ENCODE results near the gene STAP2.

Gene STAP2

GRCh38 chr19:4370418-4371041 is 31.9 kb upstream of the STAP2 start:
- in situ Hi-C loops (cut with MboI; ENCODE audit: low sequenced_read_pairs), result no loop called here

- in situ Hi-C loops (cut with MboI; ENCODE audit: low sequenced_read_pairs), result no loop called here
Measured at GRCh38 chr19:4369888-4370260, 31.2 kb upstream of the STAP2 start.

GRCh38 chr19:4369109-4369887 is 30.7 kb upstream of the STAP2 start:
- in situ Hi-C loops (cut with MboI; ENCODE audit: low sequenced_read_pairs), result no loop called here

DNA sequence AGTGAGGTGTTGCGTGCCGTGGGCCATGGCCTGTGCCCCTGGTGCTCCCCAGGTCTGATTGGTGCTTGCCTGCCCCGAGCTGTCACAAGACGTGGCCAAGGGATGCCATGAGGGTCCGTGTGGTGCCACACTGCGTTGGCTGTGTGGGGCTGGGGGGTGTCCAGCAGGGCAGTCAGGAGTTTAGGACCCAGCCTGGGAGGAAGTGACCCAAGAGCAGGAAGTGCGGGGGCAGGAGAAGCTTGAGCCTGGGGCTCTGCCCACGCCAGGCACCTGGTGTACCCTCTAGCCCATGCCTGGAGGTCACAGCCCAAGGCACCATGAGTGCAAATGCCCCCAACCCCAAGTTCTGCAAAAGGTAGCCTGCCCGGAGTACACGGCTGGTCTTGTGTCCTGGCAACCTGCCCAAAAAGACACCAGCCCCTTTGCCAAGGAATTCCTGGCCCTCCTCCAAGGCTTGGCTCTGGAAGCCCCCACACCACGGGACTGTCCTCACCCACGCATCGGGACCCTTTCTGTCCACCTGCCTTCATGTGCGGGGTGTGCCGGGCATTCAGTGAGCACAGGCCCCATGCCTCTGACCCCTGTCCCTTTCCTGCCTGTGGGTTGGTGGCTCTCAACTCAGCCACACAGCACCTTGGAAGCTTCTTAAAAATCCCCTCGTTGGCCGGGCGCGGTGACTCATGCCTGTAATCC is 29.6 kb upstream of the STAP2 start:
- in situ Hi-C loops (cut with MboI; ENCODE audit: low sequenced_read_pairs), result no loop called here

DNA sequence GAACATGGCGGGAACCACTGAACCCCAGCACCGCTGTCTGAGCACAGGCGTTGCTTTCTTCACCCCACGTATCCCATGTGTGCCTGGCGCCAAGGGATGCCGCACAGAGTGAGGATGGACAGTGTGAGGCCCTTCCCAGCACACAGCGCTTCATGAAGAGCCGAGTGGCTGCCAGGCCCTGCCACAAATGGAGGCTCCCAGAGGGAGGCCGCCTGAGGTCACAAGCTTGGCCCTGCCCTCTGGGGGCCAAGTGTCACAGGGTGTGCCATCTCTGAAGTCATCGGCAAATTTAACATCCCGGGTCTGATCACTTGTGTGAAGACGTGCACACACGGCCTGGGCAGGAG is 29.1 kb upstream of the STAP2 start:
- in situ Hi-C loops (cut with MboI; ENCODE audit: low sequenced_read_pairs), result no loop called here

DNA sequence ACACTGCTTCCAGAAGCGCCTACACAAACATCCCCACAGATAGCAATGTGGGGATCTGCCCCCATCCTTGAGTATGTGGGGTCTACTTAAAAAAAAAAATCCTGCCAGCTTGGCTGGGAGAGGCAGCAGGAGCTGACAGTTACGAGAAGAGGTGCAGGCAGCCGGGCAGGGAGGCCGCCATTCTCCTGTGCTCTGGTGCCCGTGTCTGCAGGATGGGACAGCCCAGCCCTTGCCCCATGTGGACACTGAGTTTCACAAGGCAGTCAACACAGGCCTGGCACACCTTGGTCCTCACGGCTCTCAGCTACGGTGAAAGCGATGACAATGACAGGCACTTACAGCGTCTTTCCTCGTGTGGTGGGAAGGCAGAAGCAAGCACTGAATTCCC is 28.7 kb upstream of the STAP2 start:
- in situ Hi-C loops (cut with MboI; ENCODE audit: low sequenced_read_pairs), result no loop called here

- in situ Hi-C loops (cut with MboI; ENCODE audit: low sequenced_read_pairs), result no loop called here
Measured at GRCh38 chr19:4366666-4367335, 28.2 kb upstream of the STAP2 start.

- in situ Hi-C loops (cut with MboI; ENCODE audit: low sequenced_read_pairs), result no loop called here
Measured at GRCh38 chr19:4365791-4366665, 27.4 kb upstream of the STAP2 start.

DNA sequence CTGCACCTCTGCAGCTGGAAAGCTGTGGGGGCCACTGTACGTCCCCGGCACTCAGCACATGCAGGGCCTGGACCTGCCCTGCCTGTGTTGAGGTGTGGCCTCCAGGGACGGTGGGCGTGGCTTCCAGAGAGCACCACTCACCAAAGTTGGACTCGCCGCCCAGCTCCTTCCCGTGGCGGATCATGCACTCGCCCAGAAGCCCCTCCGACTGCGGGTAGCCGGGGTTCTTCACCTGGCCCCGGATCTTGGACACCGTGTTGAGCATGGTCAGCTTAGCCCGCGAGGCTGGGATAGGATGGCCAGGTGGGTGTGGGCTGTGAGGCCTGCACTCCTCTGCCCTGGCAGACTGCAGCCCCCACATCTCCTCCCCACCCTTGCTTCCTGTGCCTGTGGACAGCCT is 26.7 kb upstream of the STAP2 start:
- in situ Hi-C loops (cut with MboI; ENCODE audit: low sequenced_read_pairs), result no loop called here

GRCh38 chr19:4363571-4364304 is 25.1 kb upstream of the STAP2 start:
- in situ Hi-C loops (cut with MboI; ENCODE audit: low sequenced_read_pairs), result no loop called here

- in situ Hi-C loops (cut with MboI; ENCODE audit: low sequenced_read_pairs), result no loop called here
Measured at GRCh38 chr19:4362831-4363545, 24.4 kb upstream of the STAP2 start.

GRCh38 chr19:4362101-4362828 is 23.6 kb upstream of the STAP2 start:
- in situ Hi-C loops (cut with MboI; ENCODE audit: low sequenced_read_pairs), result no loop called here

DNA sequence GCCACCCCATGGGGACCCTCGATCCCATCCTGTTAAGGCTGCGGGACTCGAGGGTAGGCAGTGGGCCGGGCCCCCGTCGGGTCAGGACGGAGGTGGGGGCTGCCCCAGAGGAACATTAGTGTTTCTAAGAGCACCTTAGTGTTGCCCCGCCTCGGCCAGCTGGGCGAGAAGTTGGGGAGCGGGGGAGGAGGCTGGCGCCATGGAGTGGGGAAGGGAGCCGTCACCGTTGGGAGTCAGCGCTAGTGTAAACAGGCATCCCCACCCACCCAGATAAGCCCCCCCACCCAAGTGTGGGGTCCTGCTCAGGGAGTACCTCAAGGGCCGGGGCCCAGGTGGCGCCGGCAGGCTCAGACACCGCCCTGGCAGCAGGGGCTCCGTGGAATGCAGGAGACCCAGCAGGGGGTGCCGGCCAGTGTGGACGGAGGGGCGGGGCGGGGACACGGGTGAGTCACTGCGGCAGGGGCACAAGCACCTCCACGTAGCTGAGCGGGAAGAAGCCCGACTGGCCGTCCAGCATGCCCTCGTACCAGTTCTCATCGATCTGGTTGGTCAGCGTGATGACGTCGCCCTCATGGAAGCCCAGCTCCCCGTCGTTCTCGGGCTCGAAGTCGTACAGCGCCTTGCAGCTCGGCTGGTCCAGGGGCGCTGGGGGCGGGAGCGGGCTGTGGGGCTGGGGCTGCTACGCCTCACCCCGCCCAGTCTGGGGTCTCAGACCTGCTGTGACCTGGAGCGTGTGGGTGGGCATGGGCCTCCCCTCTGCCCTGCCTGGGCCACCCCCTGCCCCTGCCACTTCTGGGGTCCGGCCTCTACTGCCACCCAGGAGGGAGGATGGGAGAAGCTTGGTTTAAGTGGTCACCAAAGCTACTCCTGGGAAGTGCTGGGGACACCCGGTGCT is 22.8 kb upstream of the STAP2 start:
- in situ Hi-C loops (cut with MboI; ENCODE audit: low sequenced_read_pairs), result no loop called here

DNA sequence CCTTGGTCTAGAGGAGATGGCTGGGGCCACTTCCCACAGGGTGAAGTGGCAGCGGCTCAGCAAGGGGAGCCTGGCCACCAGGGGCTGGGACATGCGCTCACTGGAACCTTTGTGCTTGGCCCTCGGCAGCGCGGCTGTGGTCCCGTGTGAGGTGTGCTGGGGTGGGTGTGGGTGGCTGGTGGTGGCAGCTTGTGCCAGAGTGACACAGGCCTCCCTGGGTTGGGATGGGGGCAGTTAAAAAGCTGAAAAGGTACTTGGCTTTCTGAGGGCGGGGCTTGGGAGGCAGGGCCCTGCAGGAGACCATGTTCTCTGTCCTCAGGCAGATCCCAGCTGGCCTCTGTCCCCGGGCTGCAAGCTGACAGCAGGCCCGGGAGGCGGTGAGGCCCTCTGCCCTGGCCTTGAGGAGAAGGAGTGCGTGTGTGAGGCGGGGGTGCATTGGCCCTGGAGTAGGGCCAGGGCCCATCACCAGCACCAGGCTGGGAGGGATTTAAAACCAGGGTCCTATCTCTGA is 22.1 kb upstream of the STAP2 start:
- in situ Hi-C loops (cut with MboI; ENCODE audit: low sequenced_read_pairs), result no loop called here

- in situ Hi-C loops (cut with MboI; ENCODE audit: low sequenced_read_pairs), result no loop called here
Measured at GRCh38 chr19:4360081-4360569, 21.5 kb upstream of the STAP2 start.

DNA sequence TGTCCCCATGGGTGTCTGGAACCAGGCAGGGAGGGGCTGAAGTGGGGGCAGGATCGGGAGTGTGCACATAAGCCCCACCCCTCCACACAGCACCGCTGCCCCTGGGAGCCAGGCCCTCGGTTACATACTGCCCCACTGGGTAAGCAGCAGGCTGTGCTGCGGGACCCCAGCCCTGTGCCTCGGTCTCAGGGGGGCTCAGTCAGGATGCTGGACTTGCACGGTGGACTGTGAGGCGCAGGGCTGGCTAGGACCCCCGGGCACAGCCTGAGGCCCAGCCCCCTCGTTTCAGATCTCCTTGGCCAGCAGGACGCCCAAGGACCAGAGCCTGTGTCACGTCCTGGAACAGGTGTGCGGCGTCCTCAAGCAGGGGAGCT is 21.0 kb upstream of the STAP2 start:
- in situ Hi-C loops (cut with MboI; ENCODE audit: low sequenced_read_pairs), result no loop called here

Measured in HL-60/S4 treated with retinoic acid at 250 ng/mL for 4 days and 3 days (cell line).